Epithelial cell of proximal tubule (primary cell): ENCODE measurements around the gene VWCE. TPM values are rescaled to one million over a fixed set of nuclear protein-coding genes. Genes with fewer than 3 reads are reported as not detected.

Experiments used
- DNase-seq: peaks from one replicate; pipeline ENCODE4 v3.0.0-alpha.2; 2011; ENCODE audit warnings: low read depth
- H3K4me3 ChIP-seq: 2 replicates; pipeline ENCODE4 v1.5.1; 2011; ENCODE audit warnings: low read depth, mild to moderate bottlenecking, low read length
- total RNA-seq: library from RNA; depleted of rRNA; stranded (reverse); fragments of >200 nt; gene quantifications from 2 replicates; pipeline ENCODE4 v1.2.3, GENCODE V29; 2015
- TF ChIP-seq, protein P1 (sequence below): conservative IDR thresholded peaks from 2 replicates; pipeline ENCODE4 v1.5.1; 2012; ENCODE audit warnings: low read depth, mild to moderate bottlenecking, low read length

VWCE gene
- total RNA-seq, 1 donor from 2014 or later, result 3.5 TPM

DNA sequence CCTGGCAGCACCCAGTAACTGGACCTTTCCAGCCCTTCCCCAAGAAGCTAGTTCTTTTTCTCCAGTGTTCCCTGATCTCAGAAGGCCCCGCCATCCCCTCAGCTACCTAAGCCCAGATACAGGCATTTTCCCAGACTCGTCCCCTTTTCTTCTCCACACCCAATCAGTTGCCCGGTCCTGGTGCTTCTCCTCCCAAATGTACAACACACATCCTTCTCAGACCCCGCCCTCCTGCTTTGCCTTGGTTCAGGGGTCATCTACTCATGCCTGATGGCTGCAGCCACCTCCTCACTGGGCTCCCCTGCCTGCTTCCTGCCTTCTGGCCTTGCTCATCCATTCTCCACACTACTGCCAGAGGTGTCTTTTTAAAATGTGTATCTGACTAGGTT is 44.4 kb upstream of the VWCE start:
- DNase-seq, result no peak
- TF ChIP-seq, protein P1, sequence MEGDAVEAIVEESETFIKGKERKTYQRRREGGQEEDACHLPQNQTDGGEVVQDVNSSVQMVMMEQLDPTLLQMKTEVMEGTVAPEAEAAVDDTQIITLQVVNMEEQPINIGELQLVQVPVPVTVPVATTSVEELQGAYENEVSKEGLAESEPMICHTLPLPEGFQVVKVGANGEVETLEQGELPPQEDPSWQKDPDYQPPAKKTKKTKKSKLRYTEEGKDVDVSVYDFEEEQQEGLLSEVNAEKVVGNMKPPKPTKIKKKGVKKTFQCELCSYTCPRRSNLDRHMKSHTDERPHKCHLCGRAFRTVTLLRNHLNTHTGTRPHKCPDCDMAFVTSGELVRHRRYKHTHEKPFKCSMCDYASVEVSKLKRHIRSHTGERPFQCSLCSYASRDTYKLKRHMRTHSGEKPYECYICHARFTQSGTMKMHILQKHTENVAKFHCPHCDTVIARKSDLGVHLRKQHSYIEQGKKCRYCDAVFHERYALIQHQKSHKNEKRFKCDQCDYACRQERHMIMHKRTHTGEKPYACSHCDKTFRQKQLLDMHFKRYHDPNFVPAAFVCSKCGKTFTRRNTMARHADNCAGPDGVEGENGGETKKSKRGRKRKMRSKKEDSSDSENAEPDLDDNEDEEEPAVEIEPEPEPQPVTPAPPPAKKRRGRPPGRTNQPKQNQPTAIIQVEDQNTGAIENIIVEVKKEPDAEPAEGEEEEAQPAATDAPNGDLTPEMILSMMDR, result no peak
- H3K4me3 ChIP-seq, result no peak overlapping the region

DNA sequence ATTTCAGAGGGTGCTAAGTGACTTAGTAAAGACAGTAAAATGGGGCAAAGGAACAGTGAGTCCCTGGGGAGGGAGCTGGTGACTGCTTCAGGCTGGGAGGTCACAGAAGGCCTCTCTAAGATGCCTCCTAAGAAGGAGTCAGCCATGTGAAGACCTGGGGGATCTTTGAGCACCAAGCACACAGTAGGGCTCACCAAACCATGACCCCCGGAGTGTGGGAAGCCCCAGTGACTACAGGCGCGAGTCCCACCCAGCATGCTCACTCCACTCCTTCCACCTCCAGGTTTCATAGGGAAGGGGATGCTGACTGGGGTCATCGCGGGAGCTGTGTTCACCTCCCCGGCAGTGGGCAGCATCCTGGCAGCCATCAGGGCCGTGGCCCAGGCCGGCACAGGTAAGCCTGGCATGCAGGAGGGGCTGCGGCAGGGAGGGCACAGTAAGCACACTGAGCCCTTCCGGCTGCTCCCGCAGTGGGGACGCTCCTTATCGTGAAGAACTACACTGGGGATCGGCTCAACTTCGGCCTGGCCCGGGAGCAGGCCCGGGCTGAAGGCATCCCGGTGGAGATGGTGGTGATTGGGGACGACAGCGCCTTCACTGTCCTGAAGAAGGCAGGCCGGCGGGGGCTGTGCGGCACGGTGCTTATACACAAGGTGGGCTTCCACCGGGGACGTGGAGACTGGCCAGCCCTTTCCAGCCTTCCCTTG is 43.8 kb upstream of the VWCE start:
- no peak overlapping the region for H3K4me3 ChIP-seq
- DNase-seq, result no peak
- TF ChIP-seq, protein P1, result no peak

DNA sequence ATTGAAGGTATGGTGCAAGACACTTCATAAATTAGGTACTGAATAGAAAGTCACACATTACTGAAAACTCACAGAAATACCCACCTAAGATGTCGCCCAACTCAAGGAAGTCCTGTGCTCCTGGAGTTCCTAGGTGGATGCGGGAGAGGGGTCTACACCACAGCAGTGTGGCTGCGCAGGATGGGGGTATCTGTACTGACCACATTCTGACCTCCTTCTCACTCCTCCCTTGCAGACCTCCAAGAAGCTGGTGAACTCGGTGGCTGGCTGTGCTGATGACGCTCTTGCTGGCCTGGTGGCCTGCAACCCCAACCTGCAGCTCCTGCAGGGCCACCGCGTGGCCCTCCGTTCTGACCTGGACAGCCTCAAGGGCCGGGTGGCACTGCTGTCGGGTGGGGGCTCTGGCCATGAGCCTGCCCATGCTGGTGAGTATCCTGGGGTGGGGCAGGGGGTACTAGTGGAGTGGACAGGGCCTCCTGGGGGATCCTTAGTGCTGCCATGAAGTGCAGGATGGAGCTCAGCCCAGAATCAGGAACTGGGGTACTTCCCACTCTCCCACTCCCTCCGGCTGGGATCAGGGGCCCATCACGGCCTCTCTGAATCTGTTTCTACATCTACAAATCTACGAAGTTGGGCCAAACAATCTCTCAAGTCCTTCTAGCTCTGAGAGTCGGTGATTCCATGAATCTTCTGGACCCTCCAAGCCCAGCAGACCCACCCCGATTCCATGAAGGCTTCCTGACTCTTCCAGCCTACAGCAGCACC is 42.8 kb upstream of the VWCE start:
- TF ChIP-seq, protein P1, result no peak
- DNase-seq, result no peak
- H3K4me3 ChIP-seq, result no peak overlapping the region

DNA sequence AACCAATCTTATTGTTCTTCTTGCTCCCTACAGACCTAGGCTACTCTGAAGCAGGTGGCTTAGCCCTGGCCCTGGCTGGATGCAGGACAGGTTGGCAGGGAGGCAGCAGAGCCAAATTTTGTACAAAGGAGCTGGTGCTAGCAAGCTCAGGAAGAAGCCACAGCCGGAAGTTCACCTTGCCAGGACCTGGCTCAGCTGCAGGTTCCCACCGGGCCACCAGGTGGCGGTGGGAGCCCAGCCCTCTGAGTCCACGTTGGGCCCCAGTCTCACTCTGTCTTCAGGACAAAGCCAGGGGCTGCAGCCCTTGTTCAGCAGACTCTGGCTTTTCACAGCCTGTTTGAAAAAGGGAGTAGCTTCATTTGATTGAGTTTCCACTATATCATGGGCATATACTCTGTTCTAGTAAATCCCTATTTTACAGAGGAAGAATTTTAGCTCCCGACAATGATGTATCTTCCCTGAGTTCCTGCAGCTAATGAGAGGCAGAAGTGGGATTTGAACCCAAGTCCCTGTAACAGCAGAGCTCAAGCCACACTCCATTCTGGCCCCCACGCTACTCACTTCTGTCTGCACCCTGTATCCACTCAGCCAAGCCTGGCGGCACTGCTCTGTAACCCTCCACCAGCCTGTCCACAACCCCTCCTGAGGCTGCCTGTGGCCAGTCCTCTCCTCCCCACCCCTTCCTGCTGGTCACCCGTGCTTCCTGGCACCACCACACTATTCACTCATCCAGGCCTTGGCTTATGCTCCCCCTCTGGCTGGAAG is 41.2 kb upstream of the VWCE start:
- no peak for DNase-seq
- H3K4me3 ChIP-seq, result no peak overlapping the region
- TF ChIP-seq, protein P1, result peak; percentile 97

DNA sequence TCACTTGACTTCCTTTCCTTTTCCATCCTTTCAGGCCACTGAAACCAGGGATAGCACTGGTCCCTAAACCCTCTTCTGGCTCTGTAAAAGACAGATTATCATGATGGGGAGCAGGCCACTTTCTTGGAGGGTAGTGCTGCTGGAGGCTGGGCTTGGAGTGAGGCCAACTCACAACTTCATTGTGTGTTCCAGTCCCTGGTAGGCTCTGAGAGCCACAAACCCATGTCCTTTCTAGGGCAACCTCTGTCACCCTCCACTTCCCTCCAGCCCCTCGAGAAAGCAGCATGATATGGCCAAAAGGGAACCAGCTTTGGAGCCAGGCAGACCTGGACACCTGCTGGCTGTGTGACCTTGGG is 40.2 kb upstream of the VWCE start:
- TF ChIP-seq, protein P1, result no peak
- DNase-seq, result no peak
- H3K4me3 ChIP-seq, result no peak overlapping the region

DNA sequence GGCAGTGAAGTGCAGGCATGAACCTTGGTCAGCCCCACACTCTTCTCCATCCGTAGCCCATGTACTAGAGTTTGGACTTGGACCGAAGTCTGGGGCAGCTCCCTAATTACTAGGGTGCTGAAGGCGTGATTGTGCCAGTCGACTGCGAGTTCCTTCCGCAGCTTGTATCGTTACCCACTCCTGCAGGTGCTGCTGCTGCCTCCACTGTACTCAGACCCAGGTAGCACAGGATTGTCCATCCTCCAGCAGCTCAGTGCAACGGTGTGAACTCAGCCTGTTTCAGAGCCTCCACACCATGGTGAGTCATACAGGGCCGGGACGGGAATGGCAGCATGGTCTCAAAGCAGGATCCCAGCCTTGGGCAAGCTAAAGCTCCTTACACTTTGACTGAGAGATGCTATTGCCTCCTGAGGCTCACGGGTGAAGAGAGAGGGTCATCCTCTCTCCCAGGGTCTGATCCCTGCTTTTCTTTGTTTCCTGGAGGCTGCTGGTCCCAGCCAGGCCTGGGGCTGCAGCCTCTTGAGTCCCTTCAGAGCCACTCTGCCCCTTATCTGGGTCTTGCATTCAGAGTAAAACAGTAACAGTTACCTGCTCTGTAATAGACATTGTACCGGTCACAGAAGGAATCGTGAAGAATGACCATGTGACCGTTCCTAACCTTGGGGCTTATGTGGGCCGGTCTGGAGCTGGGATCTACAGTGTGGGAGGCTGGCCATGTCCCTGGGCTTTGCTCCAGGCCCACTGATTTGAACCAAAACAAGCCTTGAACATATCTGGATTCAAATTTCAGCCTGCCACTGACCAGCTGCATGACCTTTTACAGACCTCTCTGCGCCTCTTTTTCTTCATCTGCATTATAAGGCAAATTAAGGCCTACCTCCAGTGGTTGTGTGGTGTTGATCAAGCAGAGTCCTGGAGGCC is 39.6 kb upstream of the VWCE start:
- TF ChIP-seq, protein P1, result no peak
- no peak overlapping the region for H3K4me3 ChIP-seq
- DNase-seq, result no peak
